HCT116 (cell line): Measurements from ENCODE around the gene CD59. TPM values are rescaled to one million over a fixed set of nuclear protein-coding genes. Genes with fewer than 3 reads are reported as not detected.

ENCODE experiments used
- ATAC-seq: fragments of 200-7000 bp; cut with Tn5 transposase; 2 replicates; pipeline ENCODE4 v1.9.1; 2020; ENCODE audit warnings: mild to moderate bottlenecking, moderate library complexity
- BruUV-seq: library from RNA; stranded (reverse); fragments of 400-500 nt; replicated peaks from 2 replicates; lab custom pipeline; 2021; lab: Mats Ljungman, UMichigan
- CTCF ChIA-PET: fragments of 300-600 bp; sonication (Branson Sonifier 250); formaldehyde crosslinking; loops from one replicate; lab custom pipeline; 2021; ENCODE audit warnings: antibody characterized with exemption; lab: Charles Lee
- POLR2A ChIA-PET: fragments of 300-600, 350-600 bp; sonication (Branson Sonifier 250); formaldehyde crosslinking; loops from one replicate; lab custom pipeline; 2021; ENCODE audit warnings: antibody characterized with exemption; lab: Charles Lee
- RAD21 ChIA-PET, 2 experiments: fragments of 300-600 bp; sonication (Branson Sonifier 250); formaldehyde crosslinking; loops; one replicate each; lab custom pipeline; 2023; ENCODE audit warnings: low total read pairs in 2 of 2; ENCODE audit not compliant: uncharacterized antibody in 2 of 2, unreplicated experiment in 2 of 2, low non-redundant PET in 1 of 2; lab: Charles Lee
- DNase-seq: peaks from one replicate; pipeline ENCODE4 v3.0.0-alpha.2; 2010; ENCODE audit warnings: low read depth, low spot score
- H2AFZ ChIP-seq: fragments of 200-600 bp; shearing (Covaris generic), sonication (generic); 2 replicates; pipeline ENCODE4 v1.6.1; 2017; ENCODE audit warnings: low read depth, mixed run types, mixed read lengths, antibody characterized with exemption, low read length; ENCODE audit not compliant: poor library complexity, severe bottlenecking
- H3K27ac ChIP-seq: 2 replicates; pipeline ENCODE4 v1.5.1; 2012; ENCODE audit warnings: low read depth, low read length
- H3K27me3 ChIP-seq: fragments of 200-600 bp; sonication (generic); 2 replicates; pipeline ENCODE4 v1.6.1; 2016; ENCODE audit warnings: mixed run types, low read length, mixed read lengths; ENCODE audit not compliant: insufficient read depth
- H3K36me3 ChIP-seq, 2 experiments: fragments of 200-500 bp in 1 of 2; fragments of 200-600 bp in 1 of 2; sonication (Bioruptor generic) in 1 of 2; sonication (generic) in 1 of 2; 2 replicates each; pipeline versions ENCODE4 v1.5.1 to v1.6.1; 2014 to 2016; ENCODE audit warnings: low read length in 2 of 2, inconsistent platforms in 1 of 2, mixed read lengths in 1 of 2, mixed run types in 1 of 2; ENCODE audit not compliant: insufficient read depth in 2 of 2, control insufficient read depth in 1 of 2
- H3K4me1 ChIP-seq, 2 experiments: fragments of 200-600 bp in 1 of 2; sonication (generic) in 1 of 2; 2 replicates each; pipeline versions ENCODE4 v1.5.1 to v1.6.1; 2012 to 2017; ENCODE audit warnings: low read length in 2 of 2, inconsistent platforms in 1 of 2, mild to moderate bottlenecking in 1 of 2, mixed read lengths in 1 of 2, mixed run types in 1 of 2, moderate library complexity in 1 of 2; ENCODE audit not compliant: insufficient read depth in 2 of 2, control insufficient read depth in 1 of 2
- H3K4me2 ChIP-seq: fragments of 200-600 bp; sonication (generic); 2 replicates; pipeline ENCODE4 v1.6.1; 2017; ENCODE audit warnings: mixed run types, low read length, mixed read lengths
- H3K4me3 ChIP-seq, 2 experiments: fragments of 200-600 bp in 1 of 2; sonication (generic) in 1 of 2; replicated peaks in 1 of 2; 2 replicates each; pipeline ENCODE4 v1.5.1; 2011 to 2016; ENCODE audit warnings: low read length in 2 of 2, control low read depth in 1 of 2, low read depth in 1 of 2, mild to moderate bottlenecking in 1 of 2, mixed read lengths in 1 of 2, mixed run types in 1 of 2
- H3K79me2 ChIP-seq: fragments of 200-600 bp; sonication (generic); 2 replicates; pipeline ENCODE4 v1.6.1; 2017; ENCODE audit warnings: mild to moderate bottlenecking, mixed run types, low read length, moderate library complexity, mixed read lengths; ENCODE audit not compliant: insufficient read depth
- H3K9ac ChIP-seq: fragments of 200-600 bp; sonication (generic); 2 replicates; pipeline ENCODE4 v1.6.1; 2016; ENCODE audit warnings: low read length, mixed read lengths
- H3K9me2 ChIP-seq: fragments of 200-600 bp; sonication (generic), shearing (Covaris generic); 2 replicates; pipeline ENCODE4 v1.6.1; 2017; ENCODE audit warnings: mixed run types, mild to moderate bottlenecking, moderate library complexity; ENCODE audit not compliant: insufficient read depth
- H3K9me3 ChIP-seq, 2 experiments: fragments of 200-500 bp in 1 of 2; fragments of 200-600 bp in 1 of 2; sonication (Bioruptor generic) in 1 of 2; sonication (generic) in 1 of 2; 2 replicates each; pipeline ENCODE4 v1.6.1; 2014 to 2017; ENCODE audit warnings: low read length in 2 of 2, mixed read lengths in 2 of 2, inconsistent platforms in 1 of 2, low read depth in 1 of 2, mild to moderate bottlenecking in 1 of 2, mixed run types in 1 of 2, moderate library complexity in 1 of 2; ENCODE audit not compliant: control insufficient read depth in 1 of 2, insufficient read depth in 1 of 2
- H4K20me1 ChIP-seq: fragments of 200-600 bp; sonication (generic), shearing (Covaris generic); 2 replicates; pipeline ENCODE4 v1.6.1; 2017; ENCODE audit warnings: mixed run types, mild to moderate bottlenecking, moderate library complexity; ENCODE audit not compliant: insufficient read depth
- CBX3 ChIP-seq: IDR thresholded peaks from 2 replicates; pipeline ENCODE4 v1.6.1; 2012; ENCODE audit warnings: low read depth
- EGR1 ChIP-seq: IDR thresholded peaks from 2 replicates; pipeline ENCODE4 v1.6.1; 2012; ENCODE audit warnings: low read depth
- EZH2 ChIP-seq: fragments of 200-600 bp; sonication (generic); IDR thresholded peaks from 2 replicates; pipeline ENCODE4 v1.6.1; 2017; ENCODE audit warnings: antibody characterized with exemption, mixed run types
- EZH2phosphoT487 ChIP-seq: fragments of 200-600 bp; IDR thresholded peaks from 2 replicates; pipeline ENCODE4 v1.6.1; 2018; ENCODE audit warnings: antibody characterized with exemption, borderline replicate concordance
- POLR2A ChIP-seq: IDR thresholded peaks from 2 replicates; pipeline ENCODE4 v1.7.0; 2011; ENCODE audit warnings: borderline replicate concordance; ENCODE audit not compliant: insufficient read depth, insufficient read length; ENCODE audit errors: extremely low read depth
- RAD21 ChIP-seq: IDR thresholded peaks from 2 replicates; pipeline ENCODE4 v1.6.1; 2012; ENCODE audit warnings: low read depth, mild to moderate bottlenecking
- SIN3A ChIP-seq: IDR thresholded peaks from 2 replicates; pipeline ENCODE4 v1.6.1; 2012; ENCODE audit warnings: low read depth
- SP1 ChIP-seq: IDR thresholded peaks from 2 replicates; pipeline ENCODE4 v1.6.1; 2012; ENCODE audit warnings: low read depth
- SRF ChIP-seq: IDR thresholded peaks from 2 replicates; pipeline ENCODE4 v1.6.1; 2012; ENCODE audit warnings: low read depth
- YY1 ChIP-seq: IDR thresholded peaks from 2 replicates; pipeline ENCODE4 v1.6.1; 2011; ENCODE audit warnings: low read length, low read depth, moderate library complexity, mild to moderate bottlenecking; ENCODE audit not compliant: insufficient replicate concordance; ENCODE audit errors: extremely low read depth
- ZNF274 ChIP-seq: fragments of 200-500 bp; sonication (Bioruptor generic); IDR thresholded peaks from 2 replicates; pipeline ENCODE4 v1.6.1; 2014; ENCODE audit warnings: mild to moderate bottlenecking, low read depth, low read length, inconsistent platforms
- intact Hi-C: fragments of 100-400 bp; cut with micrococcal nuclease; formaldehyde crosslinking; loops from 2 replicates; pipeline ENCODE4 v1.10.0; 2022
- total RNA-seq: library from RNA; stranded (reverse); gene quantifications from one replicate; pipeline ENCODE4 v1.2.1, GENCODE V29; 2021; ENCODE audit not compliant: unreplicated experiment
- TF ChIP-seq, protein P1 (sequence below): IDR thresholded peaks from 2 replicates; pipeline ENCODE4 v1.6.1; 2012
- TF ChIP-seq, protein P2 (sequence below): IDR thresholded peaks from 2 replicates; pipeline ENCODE4 v1.6.1; 2011; ENCODE audit warnings: mild to moderate bottlenecking, low read length, moderate library complexity; ENCODE audit not compliant: insufficient replicate concordance; ENCODE audit errors: extremely low read depth
- TF ChIP-seq, protein P3 (sequence below): IDR thresholded peaks from 2 replicates; pipeline ENCODE4 v1.6.1; 2012
- TF ChIP-seq, protein P4 (sequence below): IDR thresholded peaks from 2 replicates; pipeline ENCODE4 v1.6.1; 2012; ENCODE audit warnings: low read depth

The CD59 gene
- total RNA-seq, 1 experiment from 2014 or later: 122 TPM

DNA sequence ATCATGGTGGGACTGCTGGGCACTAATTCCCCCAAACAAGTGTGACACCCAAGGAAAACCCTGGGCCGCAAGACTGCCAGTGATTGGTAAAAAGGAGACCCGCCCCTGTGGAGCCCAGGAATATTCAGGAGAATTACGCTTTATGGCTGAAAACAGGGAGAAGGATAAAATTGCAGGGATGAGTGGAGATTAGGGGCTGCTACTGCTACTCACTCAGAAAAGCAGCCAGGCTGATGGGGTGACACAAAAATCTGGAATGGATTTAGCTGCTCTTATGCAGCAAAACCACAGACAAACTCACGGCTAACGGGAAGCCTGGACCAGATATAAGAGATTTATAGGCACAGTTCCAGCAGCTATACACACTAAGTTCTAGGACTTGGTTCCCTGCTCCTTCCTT lies 42.5 kb upstream of the CD59 start:
- Histone ChIP-seq H3K4me1 (peaks cover 5 to 8% of the 10 kb centered on the region in 2 experiments; a peak in 3 of 4 replicates), H3K27ac (no peak overlapping the region), H3K9ac (no peak overlapping the region), H4K20me1 (no peaks in the 10 kb centered on the region), H3K9me2 (no peaks in the 10 kb centered on the region; the same call in 1 of the 2 replicates), H3K4me3 (no peak overlapping the region), H3K9me3 (no peaks in the 10 kb centered on the region), H3K4me2 (no peak overlapping the region), H2AFZ (no peak overlapping the region), H3K79me2 (no peaks in the 10 kb centered on the region), H3K27me3 (no peaks in the 10 kb centered on the region), H3K36me3 (no peaks in the 10 kb centered on the region)
- DNase-seq (no peak), ATAC-seq (no peak)
- intact Hi-C loops: no loop called here
- POLR2A ChIA-PET: no interaction called here
- CTCF ChIA-PET: no interaction called here
- TF ChIP-seq SP1 (no peak), CBX3 (no peak), POLR2A (no peak), EZH2phosphoT487 (no peak), EZH2 (no peak), RAD21 (no peak), SRF (no peak), EGR1 (no peak), ZNF274 (no peak), YY1 (no peak), SIN3A (no peak)
- TF ChIP-seq, protein P1, sequence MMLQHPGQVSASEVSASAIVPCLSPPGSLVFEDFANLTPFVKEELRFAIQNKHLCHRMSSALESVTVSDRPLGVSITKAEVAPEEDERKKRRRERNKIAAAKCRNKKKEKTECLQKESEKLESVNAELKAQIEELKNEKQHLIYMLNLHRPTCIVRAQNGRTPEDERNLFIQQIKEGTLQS: no peak
- TF ChIP-seq, protein P2, sequence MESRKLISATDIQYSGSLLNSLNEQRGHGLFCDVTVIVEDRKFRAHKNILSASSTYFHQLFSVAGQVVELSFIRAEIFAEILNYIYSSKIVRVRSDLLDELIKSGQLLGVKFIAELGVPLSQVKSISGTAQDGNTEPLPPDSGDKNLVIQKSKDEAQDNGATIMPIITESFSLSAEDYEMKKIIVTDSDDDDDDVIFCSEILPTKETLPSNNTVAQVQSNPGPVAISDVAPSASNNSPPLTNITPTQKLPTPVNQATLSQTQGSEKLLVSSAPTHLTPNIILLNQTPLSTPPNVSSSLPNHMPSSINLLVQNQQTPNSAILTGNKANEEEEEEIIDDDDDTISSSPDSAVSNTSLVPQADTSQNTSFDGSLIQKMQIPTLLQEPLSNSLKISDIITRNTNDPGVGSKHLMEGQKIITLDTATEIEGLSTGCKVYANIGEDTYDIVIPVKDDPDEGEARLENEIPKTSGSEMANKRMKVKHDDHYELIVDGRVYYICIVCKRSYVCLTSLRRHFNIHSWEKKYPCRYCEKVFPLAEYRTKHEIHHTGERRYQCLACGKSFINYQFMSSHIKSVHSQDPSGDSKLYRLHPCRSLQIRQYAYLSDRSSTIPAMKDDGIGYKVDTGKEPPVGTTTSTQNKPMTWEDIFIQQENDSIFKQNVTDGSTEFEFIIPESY: no peak
- TF ChIP-seq, protein P3, sequence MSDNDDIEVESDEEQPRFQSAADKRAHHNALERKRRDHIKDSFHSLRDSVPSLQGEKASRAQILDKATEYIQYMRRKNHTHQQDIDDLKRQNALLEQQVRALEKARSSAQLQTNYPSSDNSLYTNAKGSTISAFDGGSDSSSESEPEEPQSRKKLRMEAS: no peak
- TF ChIP-seq, protein P4, sequence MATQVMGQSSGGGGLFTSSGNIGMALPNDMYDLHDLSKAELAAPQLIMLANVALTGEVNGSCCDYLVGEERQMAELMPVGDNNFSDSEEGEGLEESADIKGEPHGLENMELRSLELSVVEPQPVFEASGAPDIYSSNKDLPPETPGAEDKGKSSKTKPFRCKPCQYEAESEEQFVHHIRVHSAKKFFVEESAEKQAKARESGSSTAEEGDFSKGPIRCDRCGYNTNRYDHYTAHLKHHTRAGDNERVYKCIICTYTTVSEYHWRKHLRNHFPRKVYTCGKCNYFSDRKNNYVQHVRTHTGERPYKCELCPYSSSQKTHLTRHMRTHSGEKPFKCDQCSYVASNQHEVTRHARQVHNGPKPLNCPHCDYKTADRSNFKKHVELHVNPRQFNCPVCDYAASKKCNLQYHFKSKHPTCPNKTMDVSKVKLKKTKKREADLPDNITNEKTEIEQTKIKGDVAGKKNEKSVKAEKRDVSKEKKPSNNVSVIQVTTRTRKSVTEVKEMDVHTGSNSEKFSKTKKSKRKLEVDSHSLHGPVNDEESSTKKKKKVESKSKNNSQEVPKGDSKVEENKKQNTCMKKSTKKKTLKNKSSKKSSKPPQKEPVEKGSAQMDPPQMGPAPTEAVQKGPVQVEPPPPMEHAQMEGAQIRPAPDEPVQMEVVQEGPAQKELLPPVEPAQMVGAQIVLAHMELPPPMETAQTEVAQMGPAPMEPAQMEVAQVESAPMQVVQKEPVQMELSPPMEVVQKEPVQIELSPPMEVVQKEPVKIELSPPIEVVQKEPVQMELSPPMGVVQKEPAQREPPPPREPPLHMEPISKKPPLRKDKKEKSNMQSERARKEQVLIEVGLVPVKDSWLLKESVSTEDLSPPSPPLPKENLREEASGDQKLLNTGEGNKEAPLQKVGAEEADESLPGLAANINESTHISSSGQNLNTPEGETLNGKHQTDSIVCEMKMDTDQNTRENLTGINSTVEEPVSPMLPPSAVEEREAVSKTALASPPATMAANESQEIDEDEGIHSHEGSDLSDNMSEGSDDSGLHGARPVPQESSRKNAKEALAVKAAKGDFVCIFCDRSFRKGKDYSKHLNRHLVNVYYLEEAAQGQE: no peak
- BruUV-seq: no TSS peak
- RAD21 ChIA-PET: no interaction called here
